GM21447 (cell line): ENCODE data around the gene EPB41L4A.

Experiments used
- ATAC-seq: cut with Tn5 transposase; IDR thresholded peaks from one replicate; pipeline ENCODE4 v1.9.1; 2021; ENCODE audit not compliant: unreplicated experiment

EPB41L4A gene

DNA sequence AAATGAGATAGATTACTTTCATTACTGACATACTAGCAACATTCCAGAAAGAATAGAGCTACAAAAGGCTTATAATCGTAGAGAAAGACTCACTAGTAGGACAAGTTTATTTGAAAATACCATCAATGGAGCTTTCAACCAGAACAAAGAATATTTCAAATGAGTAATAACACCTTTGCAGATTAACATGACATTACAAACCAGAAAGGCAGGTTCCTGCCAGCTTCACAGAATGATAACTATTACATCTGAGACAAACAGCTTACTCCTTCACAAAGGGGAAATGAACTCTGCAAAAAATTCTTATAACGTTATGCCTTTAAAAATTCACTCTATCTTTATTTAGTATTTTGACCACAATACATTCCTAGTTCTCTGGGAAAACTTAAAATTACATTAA is 103.1 kb downstream of the EPB41L4A start:
- no peak for ATAC-seq

GRCh38 chr5:112312295-112313275 is 106.5 kb downstream of the EPB41L4A start:
- no peak for ATAC-seq

- no peak for ATAC-seq
Observed at GRCh38 chr5:112310746-112311145, 108.3 kb downstream of the EPB41L4A start.

DNA sequence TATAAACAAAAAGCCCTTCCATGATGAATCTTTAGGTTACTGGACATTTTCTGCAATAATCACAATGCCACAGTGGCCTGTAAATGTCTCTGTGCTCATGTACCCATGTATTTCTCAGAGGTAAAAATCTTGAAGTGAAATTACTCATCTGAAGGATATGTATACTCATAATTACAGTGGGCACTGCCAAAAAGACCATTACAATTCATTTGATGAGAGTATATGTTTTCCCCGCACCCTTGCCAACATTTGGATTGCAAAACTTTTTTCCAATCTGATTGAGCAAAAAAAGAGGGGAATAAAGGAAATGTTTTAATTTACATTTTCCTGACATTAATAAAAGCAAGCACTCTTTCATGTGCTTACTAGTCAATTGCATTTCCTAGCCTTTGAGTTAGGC is 110.5 kb downstream of the EPB41L4A start:
- no peak for ATAC-seq

- ATAC-seq = no peak
Observed at GRCh38 chr5:112306956-112307355, 112.1 kb downstream of the EPB41L4A start.

- no peak for ATAC-seq
Observed at GRCh38 chr5:112304743-112305142, 114.3 kb downstream of the EPB41L4A start.

GRCh38 chr5:112303685-112304084 is 115.4 kb downstream of the EPB41L4A start:
- ATAC-seq = no peak

GRCh38 chr5:112294126-112294525 is 125.0 kb downstream of the EPB41L4A start:
- no peak for ATAC-seq

GRCh38 chr5:112293587-112293986 is 125.5 kb downstream of the EPB41L4A start:
- no peak for ATAC-seq

DNA sequence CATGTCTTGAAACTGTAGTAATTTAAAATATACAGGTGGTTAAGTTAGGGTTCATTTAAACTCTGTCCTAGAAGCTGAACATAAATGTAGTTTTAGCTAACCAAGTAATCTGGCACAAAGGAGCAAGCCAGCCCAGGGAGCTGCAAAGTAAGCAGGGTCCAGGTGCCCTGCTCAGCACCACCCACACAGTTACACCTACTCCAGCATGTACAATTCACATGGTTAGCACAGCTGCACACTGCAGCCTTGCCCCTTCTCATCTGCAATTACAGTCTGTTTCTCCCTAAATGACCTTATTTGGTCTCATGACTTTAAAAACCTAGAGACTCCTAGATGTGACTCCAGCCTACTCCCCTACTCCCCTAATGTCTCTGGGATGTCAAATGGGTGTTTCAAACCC is 128.4 kb downstream of the EPB41L4A start:
- ATAC-seq = no peak

GRCh38 chr5:112289465-112289864 is 129.6 kb downstream of the EPB41L4A start:
- ATAC-seq = no peak

- ATAC-seq = no peak
Observed at GRCh38 chr5:112283943-112284929, 134.8 kb downstream of the EPB41L4A start.

DNA sequence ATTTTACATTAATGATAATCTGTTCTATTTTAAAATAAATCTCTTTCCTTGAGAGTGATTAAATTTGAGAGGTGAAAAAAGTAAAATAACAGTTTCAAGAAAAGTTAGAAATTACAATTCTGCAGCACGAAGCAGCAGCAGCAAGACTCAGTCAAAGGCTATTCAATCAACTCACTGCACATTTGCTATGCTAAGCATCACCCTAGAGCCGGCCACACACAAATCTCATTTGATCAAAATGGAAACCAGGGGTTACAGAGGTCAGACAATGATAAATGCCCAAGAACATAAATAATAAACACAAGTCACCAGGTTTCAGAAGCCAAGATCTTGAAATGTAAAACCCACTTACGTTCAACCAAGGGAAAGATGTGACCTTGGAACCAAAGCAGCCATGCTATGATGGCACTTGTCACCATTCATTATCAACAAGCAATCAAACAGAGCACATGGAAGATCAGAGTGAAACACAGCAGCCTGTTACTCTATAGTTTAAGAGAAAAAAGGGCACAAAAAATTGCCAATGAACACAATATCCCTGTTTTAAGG is 136.0 kb downstream of the EPB41L4A start:
- no peak for ATAC-seq

- ATAC-seq = no peak
Observed at GRCh38 chr5:112279082-112279481, 140.0 kb downstream of the EPB41L4A start.

GRCh38 chr5:112276991-112277390 is 142.1 kb downstream of the EPB41L4A start:
- ATAC-seq = no peak

GRCh38 chr5:112275671-112276070 is 143.4 kb downstream of the EPB41L4A start:
- ATAC-seq = no peak

- ATAC-seq = no peak
Observed at GRCh38 chr5:112270299-112271293, 148.5 kb downstream of the EPB41L4A start.

DNA sequence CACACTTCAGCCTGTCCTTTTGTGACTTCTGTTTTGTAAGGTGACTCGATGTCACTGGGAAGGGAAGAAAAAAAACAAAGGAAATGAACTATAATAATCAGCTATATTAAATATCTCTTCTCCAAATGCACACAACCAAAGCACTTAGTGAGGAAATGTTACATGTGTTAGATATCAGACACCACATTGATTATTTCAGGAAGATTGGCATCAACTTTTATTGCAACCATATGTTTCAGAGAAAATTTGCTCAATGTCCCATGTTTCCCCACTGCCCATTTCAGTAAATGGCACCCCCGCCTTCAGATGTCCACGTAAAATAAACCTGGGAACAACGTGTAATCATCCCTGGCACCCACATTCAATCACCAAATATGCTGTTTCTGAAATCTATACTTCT is 151.8 kb downstream of the EPB41L4A start:
- no peak for ATAC-seq

GRCh38 chr5:112264666-112265065 is 154.4 kb downstream of the EPB41L4A start:
- ATAC-seq = no peak

DNA sequence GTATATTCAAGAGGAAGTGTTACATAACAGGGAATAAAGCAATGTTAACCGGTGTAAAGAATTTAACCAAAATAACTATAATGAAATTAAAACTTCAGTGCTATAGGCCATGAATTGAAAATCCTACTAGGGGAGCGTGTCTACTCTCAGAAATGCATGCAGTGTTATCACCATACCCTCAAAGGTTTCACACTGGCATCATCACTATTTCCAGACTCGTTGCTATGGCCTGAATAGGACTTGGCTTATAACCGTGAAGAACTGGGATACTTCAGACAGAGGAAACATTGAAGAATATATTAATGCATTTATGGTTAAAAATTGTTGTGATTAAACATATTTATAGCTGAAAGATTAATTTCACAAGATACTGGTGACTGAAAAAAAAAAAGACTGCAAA is 154.9 kb downstream of the EPB41L4A start:
- ATAC-seq = no peak
